Posterior vena cava (tissue), 2 donors: ENCODE measurements around the gene B3GALNT1. TPM values are rescaled to one million over a fixed set of nuclear protein-coding genes. Genes with fewer than 3 reads are reported as not detected.
"Not testable (repeated sequence)": the region's sequence is repeated elsewhere in the genome, so short reads cannot be mapped to it uniquely, and the experiment has no call there.

Experiments used
- DNase-seq: peaks from one replicate; pipeline ENCODE4 v3.0.0-alpha.2; 2020; ENCODE audit warnings: low spot score
- intact Hi-C, 2 donors: fragments of 100-400 bp; cut with DNase I; formaldehyde crosslinking; loops; one replicate each; pipeline versions ENCODE4 v1.14.1 to v1.14.2; 2022 to 2023
- total RNA-seq, 2 donors: library from RNA; stranded (reverse); fragmentation: NEBNext Ultra II Directional; extraction: Animal tissue kit (Norgen Biotek cat#: 25700); gene quantifications; one replicate each; pipeline ENCODE4 v1.2.1, GENCODE V29; 2021
- donor health status: DM: yes; HTN: yes; CAD: no.
- donor health status: DM: yes; HTN: yes; CAD: no.

B3GALNT1 gene
- total RNA-seq, 2 donors from 2014 or later, result 12.7 to 14.7 TPM

GRCh38 chr3:161038725-161039124 is 66.4 kb downstream of the B3GALNT1 start:
- DNase-seq, result no peak
- intact Hi-C loops, result no loop called here

GRCh38 chr3:161035711-161036110 is 69.4 kb downstream of the B3GALNT1 start:
- no peak for DNase-seq
- intact Hi-C loops, result no loop called here

GRCh38 chr3:161034913-161035550 is 70.1 kb downstream of the B3GALNT1 start:
- not testable (repeated sequence) for DNase-seq

More at GRCh38 chr3:161034913-161035550, 70.1 kb downstream of the B3GALNT1 start:
- intact Hi-C loops, result not testable (repeated sequence)

Other genes with a start within 250 kb of the B3GALNT1 start
- gene NMD3, start 116.0 kb upstream of the B3GALNT1 start, total RNA-seq, result 10 to 100 TPM; 50.0 to 56.8 TPM